ENCODE data around the gene CD8B. TPM values are rescaled to one million over a fixed set of nuclear protein-coding genes. Genes with fewer than 3 reads are reported as not detected.

CD8B gene
- total RNA-seq, 2 donors from 2014 or later: not detected

GRCh38 chr2:86790134-86790675 lies 71.5 kb downstream of the CD8B start:
- H3K9ac ChIP-seq (ENCODE audit: extremely low read depth, low read length, poor library complexity, severe bottlenecking): no peak overlapping the region
- Mint-ChIP-seq H3K4me3 (peak overlapping the region; percentile 21), H3K9me3 (peaks cover 6% of the 10 kb centered on the region), H3K27ac (no peak overlapping the region), H3K27me3 (ENCODE audit: insufficient read depth) (peaks cover 86% of the 10 kb centered on the region), H3K4me1 (peaks cover 7% of the 10 kb centered on the region), H3K36me3 (ENCODE audit: low read depth) (no peaks in the 10 kb centered on the region)
- TF ChIP-seq, protein P1, sequence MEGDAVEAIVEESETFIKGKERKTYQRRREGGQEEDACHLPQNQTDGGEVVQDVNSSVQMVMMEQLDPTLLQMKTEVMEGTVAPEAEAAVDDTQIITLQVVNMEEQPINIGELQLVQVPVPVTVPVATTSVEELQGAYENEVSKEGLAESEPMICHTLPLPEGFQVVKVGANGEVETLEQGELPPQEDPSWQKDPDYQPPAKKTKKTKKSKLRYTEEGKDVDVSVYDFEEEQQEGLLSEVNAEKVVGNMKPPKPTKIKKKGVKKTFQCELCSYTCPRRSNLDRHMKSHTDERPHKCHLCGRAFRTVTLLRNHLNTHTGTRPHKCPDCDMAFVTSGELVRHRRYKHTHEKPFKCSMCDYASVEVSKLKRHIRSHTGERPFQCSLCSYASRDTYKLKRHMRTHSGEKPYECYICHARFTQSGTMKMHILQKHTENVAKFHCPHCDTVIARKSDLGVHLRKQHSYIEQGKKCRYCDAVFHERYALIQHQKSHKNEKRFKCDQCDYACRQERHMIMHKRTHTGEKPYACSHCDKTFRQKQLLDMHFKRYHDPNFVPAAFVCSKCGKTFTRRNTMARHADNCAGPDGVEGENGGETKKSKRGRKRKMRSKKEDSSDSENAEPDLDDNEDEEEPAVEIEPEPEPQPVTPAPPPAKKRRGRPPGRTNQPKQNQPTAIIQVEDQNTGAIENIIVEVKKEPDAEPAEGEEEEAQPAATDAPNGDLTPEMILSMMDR (conservative IDR thresholded peaks at IDR 0.05): no peak
- DNase-seq: peak; percentile 80
- no peaks in the 10 kb centered on the region for H3K9me3 ChIP-seq (ENCODE audit: control insufficient read depth, low read length)
- H3K4me3 ChIP-seq (ENCODE audit: low read length): no peak overlapping the region
- H3K27ac ChIP-seq (ENCODE audit: low read depth, low read length): no peak overlapping the region
- no peaks in the 10 kb centered on the region for H3K36me3 ChIP-seq (ENCODE audit: control insufficient read depth, insufficient read depth, low read length)
- H3K27me3 ChIP-seq (ENCODE audit: control insufficient read depth, insufficient read depth, low read length, poor library complexity, severe bottlenecking): peaks cover 81% of the 10 kb centered on the region
- no peaks in the 10 kb centered on the region for H3K4me1 ChIP-seq (ENCODE audit: control insufficient read depth, insufficient read depth, low read length)
- WGBS, 2 experiments (ENCODE audit: insufficient coverage in 1 of 2, insufficient read length in 1 of 2): 17 to 39% methylated on average over 15 to 40 of the region's 40 CpGs

DNA sequence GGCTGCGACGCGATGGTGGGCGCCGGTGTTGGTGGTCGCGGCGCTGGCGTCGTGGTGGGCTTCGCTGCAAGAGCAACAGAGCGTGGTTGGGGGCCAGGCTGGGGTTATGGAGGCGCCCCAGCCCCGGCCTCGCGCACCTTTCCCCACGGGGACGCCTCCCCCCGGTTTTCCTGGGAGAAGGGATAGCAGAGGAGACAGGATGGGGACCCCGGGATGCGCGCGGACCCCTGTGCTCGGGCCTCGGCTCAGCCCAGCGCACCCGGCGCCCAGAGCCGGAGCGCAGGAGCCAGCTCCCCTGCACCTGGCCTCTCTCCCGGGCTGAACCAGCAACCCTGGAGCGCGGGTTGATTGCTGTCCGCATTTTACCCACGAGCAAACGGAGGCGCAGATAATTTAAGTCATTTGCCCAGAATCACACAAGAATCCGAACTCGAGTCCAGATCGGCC lies 72.0 kb downstream of the CD8B start:
- H3K27ac ChIP-seq (ENCODE audit: low read depth, low read length): no peak overlapping the region
- H3K36me3 ChIP-seq (ENCODE audit: control insufficient read depth, insufficient read depth, low read length): no peaks in the 10 kb centered on the region
- Mint-ChIP-seq H3K27me3 (ENCODE audit: insufficient read depth) (peaks cover 81% of the 10 kb centered on the region), H3K36me3 (ENCODE audit: low read depth) (no peaks in the 10 kb centered on the region), H3K4me3 (peak overlapping the region; percentile 21), H3K27ac (no peak overlapping the region), H3K9me3 (peaks cover 3% of the 10 kb centered on the region), H3K4me1 (peaks cover 7% of the 10 kb centered on the region)
- TF ChIP-seq, protein P1 (conservative IDR thresholded peaks at IDR 0.05): no peak
- no peaks in the 10 kb centered on the region for H3K4me1 ChIP-seq (ENCODE audit: control insufficient read depth, insufficient read depth, low read length)
- no peaks in the 10 kb centered on the region for H3K9me3 ChIP-seq (ENCODE audit: control insufficient read depth, low read length)
- H3K4me3 ChIP-seq (ENCODE audit: low read length): no peak overlapping the region
- no peak for DNase-seq
- 27 to 35% methylated on average over 14 to 40 of the region's 40 CpGs for WGBS, 2 experiments (ENCODE audit: insufficient coverage in 1 of 2, insufficient read length in 1 of 2)
- H3K9ac ChIP-seq (ENCODE audit: extremely low read depth, low read length, poor library complexity, severe bottlenecking): no peak overlapping the region
- peaks cover 81% of the 10 kb centered on the region for H3K27me3 ChIP-seq (ENCODE audit: control insufficient read depth, insufficient read depth, low read length, poor library complexity, severe bottlenecking)

DNA sequence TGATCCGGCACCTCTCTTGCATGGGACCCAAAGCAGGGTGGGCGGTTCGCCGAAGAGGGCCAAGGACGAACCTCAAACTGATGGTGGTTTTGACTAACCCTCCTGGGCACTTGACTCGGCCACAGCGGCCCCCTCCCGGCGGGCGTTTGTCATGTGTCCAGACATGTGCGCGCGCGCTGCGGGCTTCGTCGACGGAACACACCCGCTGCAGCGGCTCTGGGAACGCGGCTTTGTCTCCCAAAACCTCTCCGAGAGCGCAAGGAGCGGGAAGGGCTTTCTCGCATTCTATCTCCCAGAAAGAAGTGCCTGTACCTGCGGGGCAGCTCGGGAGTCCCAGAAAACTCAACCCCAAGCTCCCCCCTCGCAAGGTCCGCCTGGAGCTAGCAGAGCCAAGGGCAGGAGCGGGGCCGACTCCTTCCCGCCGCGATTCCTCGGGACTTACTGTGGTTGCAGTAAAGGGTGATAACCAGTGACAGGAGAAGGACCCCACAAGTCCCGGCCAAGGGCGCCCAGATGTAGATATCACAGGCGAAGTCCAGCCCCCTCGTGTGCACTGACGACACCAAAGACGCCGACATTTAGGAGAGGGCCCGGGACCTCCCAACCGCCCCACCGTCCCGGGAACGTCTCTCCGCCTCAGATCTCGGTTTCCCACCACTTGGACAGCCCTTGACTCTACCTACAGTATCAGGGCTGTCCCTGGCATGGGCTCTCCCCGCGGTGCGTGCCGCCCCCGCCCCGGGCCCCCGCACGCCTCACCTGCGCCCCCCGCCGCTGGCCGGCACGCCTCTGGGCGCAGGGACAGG lies 72.6 kb downstream of the CD8B start:
- no peak overlapping the region for H3K9ac ChIP-seq (ENCODE audit: extremely low read depth, low read length, poor library complexity, severe bottlenecking)
- H3K27ac ChIP-seq (ENCODE audit: low read depth, low read length): no peak overlapping the region
- 13 to 15% methylated on average over 32 to 64 of the region's 64 CpGs for WGBS, 2 experiments (ENCODE audit: insufficient coverage in 1 of 2, insufficient read length in 1 of 2)
- DNase-seq: peak; percentile 87
- H3K4me1 Mint-ChIP-seq: peaks cover 7% of the 10 kb centered on the region
- H3K36me3 Mint-ChIP-seq (ENCODE audit: low read depth): no peaks in the 10 kb centered on the region
- H3K36me3 ChIP-seq (ENCODE audit: control insufficient read depth, insufficient read depth, low read length): no peaks in the 10 kb centered on the region
- no peaks in the 10 kb centered on the region for H3K4me1 ChIP-seq (ENCODE audit: control insufficient read depth, insufficient read depth, low read length)
- H3K4me3 Mint-ChIP-seq: peak overlapping the region; percentile 24
- H3K9me3 Mint-ChIP-seq: peaks cover 3% of the 10 kb centered on the region
- no peak overlapping the region for H3K4me3 ChIP-seq (ENCODE audit: low read length)
- no peaks in the 10 kb centered on the region for H3K9me3 ChIP-seq (ENCODE audit: control insufficient read depth, low read length)
- H3K27me3 ChIP-seq (ENCODE audit: control insufficient read depth, insufficient read depth, low read length, poor library complexity, severe bottlenecking): peaks cover 75% of the 10 kb centered on the region
- TF ChIP-seq, protein P1 (conservative IDR thresholded peaks at IDR 0.05): no peak
- H3K27ac Mint-ChIP-seq: no peak overlapping the region
- H3K27me3 Mint-ChIP-seq (ENCODE audit: insufficient read depth): peaks cover 75% of the 10 kb centered on the region

Measured in endodermal cell (in vitro differentiated cells).